Astrocyte of the spinal cord (primary cell): Measurements from ENCODE around the gene RPL10.

Experiments used
- DNase-seq: peaks from one replicate; pipeline ENCODE4 v3.0.0; 2011; ENCODE audit warnings: low read depth, low spot score
- H3K4me3 ChIP-seq: 2 replicates; pipeline ENCODE4 v1.5.1; 2011; ENCODE audit warnings: low read depth, mild to moderate bottlenecking, low read length, moderate library complexity
- in situ Hi-C: cut with HindIII; loops from 2 replicates; pipeline ENCODE4 v1.10.0; 2017; ENCODE audit warnings: low sequenced_read_pairs
- TF ChIP-seq, protein P1 (sequence below): IDR thresholded peaks from 2 replicates; pipeline ENCODE4 v1.5.1; 2012; ENCODE audit warnings: low read depth, mild to moderate bottlenecking, low read length, inconsistent platforms

The RPL10 gene

GRCh38 chrX:154437971-154438893 lies 40.1 kb downstream of the RPL10 start:
- TF ChIP-seq, protein P1, sequence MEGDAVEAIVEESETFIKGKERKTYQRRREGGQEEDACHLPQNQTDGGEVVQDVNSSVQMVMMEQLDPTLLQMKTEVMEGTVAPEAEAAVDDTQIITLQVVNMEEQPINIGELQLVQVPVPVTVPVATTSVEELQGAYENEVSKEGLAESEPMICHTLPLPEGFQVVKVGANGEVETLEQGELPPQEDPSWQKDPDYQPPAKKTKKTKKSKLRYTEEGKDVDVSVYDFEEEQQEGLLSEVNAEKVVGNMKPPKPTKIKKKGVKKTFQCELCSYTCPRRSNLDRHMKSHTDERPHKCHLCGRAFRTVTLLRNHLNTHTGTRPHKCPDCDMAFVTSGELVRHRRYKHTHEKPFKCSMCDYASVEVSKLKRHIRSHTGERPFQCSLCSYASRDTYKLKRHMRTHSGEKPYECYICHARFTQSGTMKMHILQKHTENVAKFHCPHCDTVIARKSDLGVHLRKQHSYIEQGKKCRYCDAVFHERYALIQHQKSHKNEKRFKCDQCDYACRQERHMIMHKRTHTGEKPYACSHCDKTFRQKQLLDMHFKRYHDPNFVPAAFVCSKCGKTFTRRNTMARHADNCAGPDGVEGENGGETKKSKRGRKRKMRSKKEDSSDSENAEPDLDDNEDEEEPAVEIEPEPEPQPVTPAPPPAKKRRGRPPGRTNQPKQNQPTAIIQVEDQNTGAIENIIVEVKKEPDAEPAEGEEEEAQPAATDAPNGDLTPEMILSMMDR = no peak
- in situ Hi-C loops = no loop called here
- peak overlapping the region; percentile 71 for H3K4me3 ChIP-seq

GRCh38 chrX:154439841-154440240 lies 41.7 kb downstream of the RPL10 start:
- H3K4me3 ChIP-seq = no peak overlapping the region
- in situ Hi-C loops = no loop called here
- no peak for DNase-seq
- TF ChIP-seq, protein P1 = no peak

More at GRCh38 chrX:154437971-154438893, 40.1 kb downstream of the RPL10 start:
- DNase-seq = no peak

DNA sequence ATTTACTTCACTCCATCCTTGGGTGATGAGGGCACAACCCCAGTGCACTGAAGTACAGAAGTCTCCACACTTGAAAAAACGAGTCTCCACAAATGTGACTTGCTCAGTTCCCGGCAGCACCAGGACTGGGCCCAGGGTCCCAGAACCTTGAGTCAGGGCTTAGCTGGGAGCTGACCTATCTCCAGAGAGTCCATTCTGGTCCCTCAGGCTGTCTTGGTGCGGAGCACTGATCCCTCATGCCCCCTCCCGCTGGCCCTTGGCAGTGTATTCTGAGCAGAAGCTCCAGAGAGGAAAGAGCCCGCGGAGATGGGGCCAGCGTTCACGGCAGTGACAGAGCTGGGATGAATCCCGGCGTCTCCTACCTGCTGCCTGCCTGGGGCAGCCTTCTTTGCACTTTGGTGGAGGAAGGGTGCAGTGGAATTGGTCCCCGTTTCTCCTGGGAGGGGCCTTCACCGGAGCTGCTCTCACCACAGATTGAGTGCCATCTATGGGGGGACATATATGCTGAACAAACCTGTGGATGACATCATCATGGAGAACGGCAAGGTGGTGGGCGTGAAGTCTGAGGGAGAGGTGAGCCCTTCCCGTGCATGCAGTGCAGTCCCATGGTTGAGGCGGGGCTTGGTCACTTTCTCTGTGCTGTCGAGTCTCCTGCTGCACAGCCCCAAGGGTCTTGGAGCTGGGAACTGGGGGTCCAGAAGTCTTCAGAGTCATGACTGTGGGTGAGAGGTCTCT lies 42.6 kb downstream of the RPL10 start:
- in situ Hi-C loops = no loop called here
- TF ChIP-seq, protein P1 = no peak
- DNase-seq = no peak
- H3K4me3 ChIP-seq = no peak overlapping the region

GRCh38 chrX:154441564-154441963 lies 43.4 kb downstream of the RPL10 start:
- TF ChIP-seq, protein P1 = no peak
- in situ Hi-C loops = no loop called here
- no peak overlapping the region for H3K4me3 ChIP-seq
- DNase-seq = no peak

- no peak overlapping the region for H3K4me3 ChIP-seq
- DNase-seq = no peak
- in situ Hi-C loops = no loop called here
- TF ChIP-seq, protein P1 = no peak
Observed at GRCh38 chrX:154441984-154442707, 44.0 kb downstream of the RPL10 start.

DNA sequence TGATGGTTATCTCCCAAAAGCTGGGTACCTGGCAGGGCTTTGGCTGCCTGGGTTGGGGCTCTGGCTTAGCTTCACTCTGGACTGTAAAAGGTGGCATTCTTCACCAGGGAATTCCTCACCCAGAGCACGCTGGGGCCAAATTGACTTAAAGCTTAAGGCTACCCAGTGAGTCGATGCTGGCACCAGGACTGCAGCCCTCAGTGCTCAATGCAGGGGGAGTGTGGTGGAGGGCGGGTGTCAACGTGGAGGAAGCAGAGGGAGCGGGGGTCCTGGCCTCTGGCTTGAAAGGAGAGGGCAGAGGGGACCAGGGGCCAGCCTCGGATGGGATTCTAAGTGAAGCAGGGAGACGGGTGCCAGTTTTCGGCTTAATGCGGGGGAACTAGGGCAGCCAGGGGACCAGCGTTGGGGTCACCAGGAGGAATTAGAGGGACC lies 45.3 kb downstream of the RPL10 start:
- H3K4me3 ChIP-seq = peak overlapping the region; percentile 20
- in situ Hi-C loops = no loop called here
- no peak for DNase-seq
- TF ChIP-seq, protein P1 = no peak
